Activated naive CD4-positive, alpha-beta T cell treated with anti-CD3 and anti-CD28 coated beads for 36 hours (primary cell): ENCODE measurements around the gene SRP68. TPM values are rescaled to one million over a fixed set of nuclear protein-coding genes. Genes with fewer than 3 reads are reported as not detected.
A peak's percentile ranks its signal among the peaks of the same experiment; 100 is the strongest.
"Not testable (repeated sequence)": the region's sequence is repeated elsewhere in the genome, so short reads cannot be mapped to it uniquely, and the experiment has no call there.

Experiments
- CTCF ChIA-PET: fragments of 350-600 bp; sonication (Branson Sonifier 250); formaldehyde crosslinking; loops from one replicate; lab custom pipeline; 2021; ENCODE audit warnings: antibody characterized with exemption; lab: Charles Lee
- DNase-seq: peaks from one replicate; pipeline ENCODE4 v3.0.0-alpha.2; 2020
- H3K27ac Mint-ChIP-seq: one replicate; pipeline ENCODE4 v1.8.0; 2021; ENCODE audit warnings: mild to moderate bottlenecking, mixed read lengths
- H3K27me3 Mint-ChIP-seq: one replicate; pipeline ENCODE4 v1.8.0; 2021; ENCODE audit warnings: low read depth, mixed read lengths
- H3K36me3 Mint-ChIP-seq: one replicate; pipeline ENCODE4 v1.8.0; 2021; ENCODE audit warnings: low read depth, mixed read lengths
- H3K4me1 Mint-ChIP-seq: one replicate; pipeline ENCODE4 v1.8.0; 2021; ENCODE audit warnings: low read depth, mixed read lengths
- H3K4me3 Mint-ChIP-seq: one replicate; pipeline ENCODE4 v1.8.0; 2021; ENCODE audit warnings: mild to moderate bottlenecking, moderate library complexity, mixed read lengths
- H3K9me3 Mint-ChIP-seq: one replicate; pipeline ENCODE4 v1.8.0; 2021; ENCODE audit warnings: mixed read lengths
- intact Hi-C: fragments of 100-400 bp; cut with micrococcal nuclease; formaldehyde crosslinking; loops from one replicate; pipeline ENCODE4 v1.15.1; 2023
- total RNA-seq, 2 experiments: library from RNA; stranded (reverse); gene quantifications; one replicate each; pipeline ENCODE4 v1.2.3, GENCODE V29; 2021

SRP68 gene
- total RNA-seq, 2 experiments from 2014 or later = 127 to 131 TPM

GRCh38 chr17:76079535-76079955 lies 7.2 kb upstream of the SRP68 start:
- DNase-seq = no peak
- Mint-ChIP-seq H3K4me3 (no peak overlapping the region), H3K9me3 (no peaks in the 10 kb centered on the region), H3K4me1 (peaks cover 46% of the 10 kb centered on the region), H3K27me3 (peaks cover 45% of the 10 kb centered on the region), H3K27ac (no peak overlapping the region), H3K36me3 (peaks cover 3% of the 10 kb centered on the region)
- CTCF ChIA-PET = interaction anchor here (2.3 kb wide), 1 partner anchor 65 kb away, joined by 11 read pairs; no protein-coding TSS in a partner anchor
- intact Hi-C loops = no loop called here

- H3K4me1 Mint-ChIP-seq = peaks cover 47% of the 10 kb centered on the region
- intact Hi-C loops = no loop called here
- H3K36me3 Mint-ChIP-seq = no peaks in the 10 kb centered on the region
- DNase-seq = no peak
- no peak within 1 kb of the TSS for H3K27ac Mint-ChIP-seq
- H3K4me3 Mint-ChIP-seq = no peak within 1 kb of the TSS
- CTCF ChIA-PET = interaction anchor here (1.6 to 2.3 kb wide), 2 partner anchors 64 to 74 kb away, joined by 3 to 11 read pairs; no protein-coding TSS in a partner anchor
- no peaks in the 10 kb centered on the region for H3K9me3 Mint-ChIP-seq
- peaks cover 46% of the 10 kb centered on the region for H3K27me3 Mint-ChIP-seq
Measured at GRCh38 chr17:76078860-76079534, 6.7 kb upstream of the SRP68 start, which contains the start of gene ZACN. TSS of gene ZACN (plus strand) at chr17:76079182. CDS start at chr17:76079265, 83 bp downstream.

- H3K27me3 Mint-ChIP-seq = peaks cover 53% of the 10 kb centered on the region
- H3K27ac Mint-ChIP-seq, intact Hi-C loops, DNase-seq, H3K36me3 Mint-ChIP-seq, H3K9me3 Mint-ChIP-seq, H3K4me3 Mint-ChIP-seq: not testable (repeated sequence)
- peaks cover 49% of the 10 kb centered on the region for H3K4me1 Mint-ChIP-seq
- CTCF ChIA-PET = interaction anchor here (0.7 to 1.6 kb wide), 3 partner anchors 20 to 74 kb away, joined by 3 to 4 read pairs (median 4); no protein-coding TSS in a partner anchor
Measured at GRCh38 chr17:76078370-76078769, 6.1 kb upstream of the SRP68 start.

- CTCF ChIA-PET = interaction anchor here (0.7 to 1.6 kb wide), 3 partner anchors 19 to 73 kb away, joined by 3 to 4 read pairs (median 4); no protein-coding TSS in a partner anchor
- no peak overlapping the region for H3K4me3 Mint-ChIP-seq
- no peak for DNase-seq
Measured at GRCh38 chr17:76077584-76078110, 5.3 kb upstream of the SRP68 start.

GRCh38 chr17:76076765-76077583 lies 4.7 kb upstream of the SRP68 start:
- Mint-ChIP-seq H3K27ac (no peak overlapping the region), H3K9me3 (no peaks in the 10 kb centered on the region), H3K36me3 (no peaks in the 10 kb centered on the region), H3K4me3 (peak overlapping the region; percentile 63), H3K27me3 (peaks cover 53% of the 10 kb centered on the region), H3K4me1 (peaks cover 52% of the 10 kb centered on the region)
- intact Hi-C loops = no loop called here
- peak; percentile 72 for DNase-seq
- CTCF ChIA-PET = interaction anchor here (1.3 to 1.6 kb wide), 3 partner anchors 22 to 72 kb away, joined by 3 to 4 read pairs (median 4); no protein-coding TSS in a partner anchor

More at GRCh38 chr17:76077584-76078110, 5.3 kb upstream of the SRP68 start:
- peaks cover 53% of the 10 kb centered on the region for H3K27me3 Mint-ChIP-seq
- no peaks in the 10 kb centered on the region for H3K9me3 Mint-ChIP-seq
- intact Hi-C loops = no loop called here
- H3K27ac Mint-ChIP-seq = no peak overlapping the region
- no peaks in the 10 kb centered on the region for H3K36me3 Mint-ChIP-seq
- peaks cover 52% of the 10 kb centered on the region for H3K4me1 Mint-ChIP-seq

- Mint-ChIP-seq H3K4me3 (peak overlapping the region; percentile 63), H3K27me3 (peaks cover 53% of the 10 kb centered on the region), H3K4me1 (peaks cover 55% of the 10 kb centered on the region), H3K36me3 (no peaks in the 10 kb centered on the region), H3K9me3 (no peaks in the 10 kb centered on the region), H3K27ac (no peak overlapping the region)
- CTCF ChIA-PET = interaction anchor here (1.5 kb wide), 2 partner anchors 21 to 62 kb away, joined by 3 to 4 read pairs; no protein-coding TSS in a partner anchor
- intact Hi-C loops = no loop called here
- no peak for DNase-seq
Measured at GRCh38 chr17:76076146-76076764, 3.9 kb upstream of the SRP68 start.

- CTCF ChIA-PET = interaction anchor here (1.5 kb wide), 2 partner anchors 20 to 61 kb away, joined by 3 to 4 read pairs; no protein-coding TSS in a partner anchor
- DNase-seq = peak; percentile 50
- Mint-ChIP-seq H3K4me3 (peak overlapping the region; percentile 53), H3K36me3 (no peaks in the 10 kb centered on the region), H3K27me3 (peaks cover 53% of the 10 kb centered on the region), H3K27ac (no peak overlapping the region), H3K4me1 (peaks cover 61% of the 10 kb centered on the region), H3K9me3 (no peaks in the 10 kb centered on the region)
- intact Hi-C loops = loop anchor here (1.0 kb wide), 1 partner anchor 61 kb away; no protein-coding TSS in a partner anchor
Measured at GRCh38 chr17:76075364-76076145, 3.2 kb upstream of the SRP68 start.

GRCh38 chr17:76074390-76075363 lies 2.4 kb upstream of the SRP68 start, which contains the start of gene GALR2:
TSS of gene GALR2 (plus strand) at chr17:76074781. CDS start at chr17:76074884, 103 bp downstream.
- Mint-ChIP-seq H3K4me1 (peaks cover 63% of the 10 kb centered on the region), H3K9me3 (no peaks in the 10 kb centered on the region), H3K36me3 (peaks cover 2% of the 10 kb centered on the region), H3K27ac (no peak within 1 kb of the TSS), H3K27me3 (peaks cover 53% of the 10 kb centered on the region), H3K4me3 (peak within 1 kb of the TSS; percentile 53)
- CTCF ChIA-PET = interaction anchor here (1.5 kb wide), 1 partner anchor 60 kb away, joined by 3 read pairs; no protein-coding TSS in a partner anchor
- DNase-seq = no peak
- intact Hi-C loops = loop anchor here (1.0 to 5.0 kb wide), 2 partner anchors 60 to 297 kb away; a partner anchor contains a TSS

- intact Hi-C loops = loop anchor here (1.0 to 5.0 kb wide), 7 partner anchors 8 to 294 kb away; partner anchors contain the start of genes EXOC7 and UBALD2
- Mint-ChIP-seq H3K27ac (peak overlapping the region; percentile 98), H3K4me1 (peaks cover 43% of the 10 kb centered on the region), H3K27me3 (peaks cover 28% of the 10 kb centered on the region), H3K4me3 (peak overlapping the region; percentile 95), H3K36me3 (peaks cover 18% of the 10 kb centered on the region), H3K9me3 (no peaks in the 10 kb centered on the region)
- CTCF ChIA-PET = interaction anchor here (0.8 to 1.3 kb wide), 4 partner anchors 9 to 110 kb away, joined by 3 to 7 read pairs (median 4); no protein-coding TSS in a partner anchor
- peak; percentile 56 for DNase-seq
Measured at GRCh38 chr17:76071531-76072147, 678 bp downstream of the SRP68 start.
